ENCODE measurements around the gene ZSCAN25.
A peak's percentile ranks its signal among the peaks of the same experiment; 100 is the strongest.
"Not testable (repeated sequence)": the region's sequence is repeated elsewhere in the genome, so short reads cannot be mapped to it uniquely, and the experiment has no call there.

The ZSCAN25 gene

DNA sequence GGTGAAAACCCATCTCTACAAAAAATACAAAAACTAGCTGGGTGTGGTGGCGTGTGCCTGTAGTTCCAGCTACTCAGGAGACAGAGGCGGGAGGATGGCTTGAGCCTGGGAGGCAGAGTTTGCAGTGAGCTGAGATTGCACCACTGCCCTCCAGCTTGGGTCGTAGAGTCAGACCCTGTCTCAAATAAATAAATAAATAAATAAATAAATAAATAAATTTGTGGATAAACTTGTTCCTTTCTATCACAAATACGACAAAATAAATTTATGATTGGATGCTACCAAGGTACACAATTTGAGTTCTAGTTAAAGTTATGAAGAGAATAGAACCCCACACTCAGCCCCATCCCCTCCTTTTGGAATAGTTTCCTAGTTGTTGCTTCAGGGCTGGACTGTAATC is 36.5 kb downstream of the ZSCAN25 start:
- H3K4me3 Mint-ChIP-seq, H3K27me3 Mint-ChIP-seq, H3K27ac Mint-ChIP-seq, H3K4me1 Mint-ChIP-seq, H3K9me3 Mint-ChIP-seq: not testable (repeated sequence)
- H3K36me3 Mint-ChIP-seq, result peaks cover 21% of the 10 kb centered on the region

DNA sequence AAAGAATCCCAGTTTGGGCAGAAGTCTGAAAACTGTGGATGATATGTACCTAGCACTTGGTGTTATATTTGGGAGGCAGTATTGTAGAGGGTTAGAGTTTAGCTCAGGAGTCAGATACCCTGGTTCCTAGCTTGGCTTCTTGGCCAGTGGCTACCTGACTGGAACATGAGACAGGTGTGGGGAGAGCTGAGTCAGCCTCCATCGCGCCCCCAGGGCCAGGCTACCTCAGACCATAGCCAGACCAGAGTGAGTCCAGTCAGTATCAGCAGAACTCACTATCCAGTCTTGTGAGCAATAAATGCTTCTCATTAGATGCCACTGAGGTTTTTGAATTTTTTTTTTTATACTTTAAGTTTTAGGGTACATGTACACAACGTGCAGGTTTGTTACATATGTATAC is 37.0 kb downstream of the ZSCAN25 start:
- H3K9me3 Mint-ChIP-seq, result no peaks in the 10 kb centered on the region
- H3K36me3 Mint-ChIP-seq, result peaks cover 22% of the 10 kb centered on the region
- H3K27me3 Mint-ChIP-seq, result no peaks in the 10 kb centered on the region
- H3K27ac Mint-ChIP-seq, result no peak overlapping the region
- no peak overlapping the region for H3K4me3 Mint-ChIP-seq
- H3K4me1 Mint-ChIP-seq, result peaks cover 4% of the 10 kb centered on the region

DNA sequence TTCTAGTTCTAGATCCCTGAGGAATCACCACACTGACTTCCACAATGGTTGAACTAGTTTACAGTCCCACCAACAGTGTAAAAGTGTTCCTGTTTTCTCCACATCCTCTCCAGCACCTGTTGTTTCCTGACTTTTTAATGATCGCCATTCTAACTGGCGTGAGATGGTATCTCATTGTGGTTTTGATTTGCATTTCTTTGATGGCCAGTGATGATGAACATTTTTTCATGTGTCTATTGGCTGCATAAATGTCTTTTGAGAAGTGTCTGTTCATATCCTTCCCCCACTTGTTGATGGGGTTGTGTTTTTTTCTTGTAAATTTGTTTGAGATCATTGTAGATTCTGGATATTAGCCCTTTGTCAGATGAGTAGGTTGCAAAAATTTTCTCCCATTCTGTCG is 37.9 kb downstream of the ZSCAN25 start:
- not testable (repeated sequence) for H3K4me3 Mint-ChIP-seq, H3K4me1 Mint-ChIP-seq, H3K27ac Mint-ChIP-seq, H3K9me3 Mint-ChIP-seq, H3K27me3 Mint-ChIP-seq
- H3K36me3 Mint-ChIP-seq, result peaks cover 22% of the 10 kb centered on the region

DNA sequence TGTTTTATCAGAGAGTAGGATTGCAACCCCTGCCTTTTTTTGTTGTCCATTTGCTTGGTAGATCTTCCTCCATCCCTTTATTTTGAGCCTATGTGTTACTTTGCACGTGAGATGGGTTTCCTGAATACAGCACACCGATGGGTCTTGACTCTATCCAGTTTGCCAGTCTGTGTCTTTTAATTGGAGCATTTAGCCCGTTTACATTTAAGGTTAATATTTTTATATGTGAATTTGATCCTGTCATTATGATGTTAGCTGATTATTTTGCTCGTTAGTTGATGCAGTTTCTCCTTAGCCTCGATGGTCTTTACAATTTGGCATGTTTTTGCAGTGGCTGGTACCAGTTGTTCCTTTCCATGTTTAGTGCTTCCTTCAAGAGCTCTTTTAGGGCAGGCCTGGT is 41.1 kb downstream of the ZSCAN25 start:
- H3K36me3 Mint-ChIP-seq, result peaks cover 22% of the 10 kb centered on the region
- H3K9me3 Mint-ChIP-seq, H3K4me3 Mint-ChIP-seq, H3K27ac Mint-ChIP-seq, H3K4me1 Mint-ChIP-seq, H3K27me3 Mint-ChIP-seq: not testable (repeated sequence)

DNA sequence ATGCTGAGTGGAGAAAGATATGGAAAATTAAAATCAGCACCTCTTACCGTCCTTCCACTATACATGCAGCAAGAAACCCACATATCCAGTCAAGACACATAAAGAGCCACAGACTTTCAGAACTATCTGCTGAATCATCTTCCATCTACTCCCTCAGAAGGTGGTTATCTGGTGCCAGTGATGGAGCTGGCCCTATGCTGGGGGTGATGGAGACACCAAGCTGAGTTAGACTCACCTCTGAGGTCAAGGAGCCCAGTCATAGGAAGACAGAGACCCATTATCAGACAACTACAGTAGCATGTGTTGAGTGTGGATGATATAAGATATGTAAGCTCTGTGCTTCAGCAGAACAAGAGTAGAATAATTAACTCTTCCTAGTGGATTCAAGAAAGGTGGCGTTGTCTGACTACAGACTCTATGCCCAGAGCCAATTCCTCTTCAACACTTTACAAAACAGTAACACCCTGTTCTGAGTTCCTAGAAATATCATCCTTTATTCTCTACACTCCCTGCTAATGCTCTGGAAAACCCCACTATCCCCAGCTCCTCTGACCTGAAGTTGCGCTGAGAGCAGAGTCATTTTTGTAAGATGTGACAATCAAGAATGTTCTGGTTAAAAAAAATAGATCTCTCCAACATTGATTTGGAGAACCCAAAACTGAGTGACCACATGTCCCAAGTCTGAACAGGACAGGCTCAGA is 48.7 kb downstream of the ZSCAN25 start:
- H3K27ac Mint-ChIP-seq, result peak overlapping the region; percentile 85

DNA sequence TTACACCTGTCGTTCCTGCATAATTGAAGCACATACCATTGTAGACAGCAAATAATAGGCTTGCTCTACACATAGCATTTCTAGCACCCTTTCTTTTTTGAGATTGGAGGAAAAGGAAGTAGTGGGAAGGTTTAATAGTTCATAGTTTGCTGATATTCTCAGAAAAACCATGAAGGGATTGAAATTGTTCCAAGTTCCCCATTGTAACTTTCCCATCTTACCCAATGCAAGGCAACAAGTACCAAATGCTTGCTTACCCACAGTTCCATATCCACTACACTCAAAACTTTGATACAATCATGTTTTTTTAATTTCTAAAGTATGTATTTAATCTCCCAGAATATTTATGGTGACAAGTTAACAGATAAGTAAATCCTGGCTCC is 49.3 kb downstream of the ZSCAN25 start:
- Mint-ChIP-seq H3K27ac (no peak overlapping the region), H3K4me3 (no peak overlapping the region)

More for the DNA sequence above, 48.7 kb downstream of the ZSCAN25 start:
- H3K36me3 Mint-ChIP-seq, result peaks cover 18% of the 10 kb centered on the region
- H3K9me3 Mint-ChIP-seq, result no peaks in the 10 kb centered on the region
- H3K4me3 Mint-ChIP-seq, result no peak overlapping the region
- no peaks in the 10 kb centered on the region for H3K27me3 Mint-ChIP-seq
- H3K4me1 Mint-ChIP-seq, result no peaks in the 10 kb centered on the region

DNA sequence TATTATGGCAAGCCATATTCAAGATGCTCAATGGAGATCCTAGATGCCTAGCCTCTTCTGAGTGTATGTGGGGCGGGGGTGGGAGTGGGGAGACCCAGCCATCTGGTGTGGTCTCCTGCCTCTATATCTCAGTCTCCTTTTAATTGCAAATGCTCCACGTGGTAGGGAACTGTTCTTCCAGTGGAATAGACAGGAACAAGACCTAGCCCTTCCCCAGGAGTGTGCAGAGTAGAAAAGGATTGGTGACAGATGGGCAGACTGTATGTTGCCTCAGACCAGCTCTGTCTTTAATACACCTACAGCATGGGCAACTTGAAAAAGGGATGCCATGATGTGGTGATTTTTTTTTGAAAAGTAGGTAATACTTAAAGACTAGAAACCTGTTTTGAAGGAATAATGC is 50.4 kb downstream of the ZSCAN25 start:
- H3K27ac Mint-ChIP-seq, result no peak overlapping the region
- H3K36me3 Mint-ChIP-seq, result peaks cover 18% of the 10 kb centered on the region

More for the DNA sequence above, 49.3 kb downstream of the ZSCAN25 start:
- no peaks in the 10 kb centered on the region for H3K9me3 Mint-ChIP-seq
- peaks cover 18% of the 10 kb centered on the region for H3K36me3 Mint-ChIP-seq
- H3K27me3 Mint-ChIP-seq, result no peaks in the 10 kb centered on the region
- H3K4me1 Mint-ChIP-seq, result no peaks in the 10 kb centered on the region

DNA sequence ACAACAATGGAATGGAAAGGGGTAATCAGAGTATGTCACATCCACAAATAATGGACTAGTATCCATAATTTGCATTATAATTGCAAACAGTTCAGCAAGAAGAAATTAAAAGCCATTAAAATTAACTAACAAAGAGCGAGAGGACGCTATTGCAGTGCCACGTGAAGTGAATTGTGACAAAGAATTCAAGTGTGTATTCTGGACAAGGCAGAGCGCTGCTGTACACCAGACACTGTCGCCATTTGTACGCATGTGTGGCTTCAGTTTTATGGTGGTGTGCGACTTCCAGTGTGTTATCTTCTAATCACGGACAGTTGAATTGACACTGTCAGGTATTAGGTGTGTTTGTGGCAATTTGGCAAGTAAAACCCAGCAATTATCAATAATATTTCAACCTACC is 51.8 kb downstream of the ZSCAN25 start:
- Mint-ChIP-seq H3K9me3 (no peaks in the 10 kb centered on the region), H3K4me1 (no peaks in the 10 kb centered on the region), H3K4me3 (no peak overlapping the region), H3K27me3 (no peaks in the 10 kb centered on the region), H3K27ac (no peak overlapping the region), H3K36me3 (peaks cover 11% of the 10 kb centered on the region)

More for the DNA sequence above, 50.4 kb downstream of the ZSCAN25 start:
- no peak overlapping the region for H3K4me3 Mint-ChIP-seq
- H3K9me3 Mint-ChIP-seq, result no peaks in the 10 kb centered on the region
- H3K27me3 Mint-ChIP-seq, result no peaks in the 10 kb centered on the region
- no peaks in the 10 kb centered on the region for H3K4me1 Mint-ChIP-seq

DNA sequence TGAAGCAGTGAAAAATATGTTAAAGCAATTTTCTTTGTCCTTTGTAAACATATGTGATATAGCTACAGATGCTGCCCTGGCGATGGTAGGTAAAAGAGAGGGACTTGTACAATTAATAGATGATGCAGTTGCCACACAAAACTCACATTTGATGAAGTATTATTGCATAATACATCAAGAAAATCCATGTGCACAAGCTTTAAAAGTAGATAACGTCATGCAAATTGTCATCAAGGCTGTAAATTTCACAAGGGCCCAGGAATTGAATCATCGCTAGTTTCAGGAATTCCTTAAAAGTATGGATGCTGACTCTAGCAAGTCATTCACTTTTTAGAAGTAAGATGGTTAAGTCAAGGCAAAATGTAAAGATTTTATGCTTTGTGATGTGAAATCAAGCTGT is 53.0 kb downstream of the ZSCAN25 start:
- peaks cover 5% of the 10 kb centered on the region for H3K36me3 Mint-ChIP-seq
- no peak overlapping the region for H3K4me3 Mint-ChIP-seq
- H3K4me1 Mint-ChIP-seq, result peaks cover 8% of the 10 kb centered on the region
- no peaks in the 10 kb centered on the region for H3K9me3 Mint-ChIP-seq
- H3K27ac Mint-ChIP-seq, result no peak overlapping the region
- no peaks in the 10 kb centered on the region for H3K27me3 Mint-ChIP-seq

DNA sequence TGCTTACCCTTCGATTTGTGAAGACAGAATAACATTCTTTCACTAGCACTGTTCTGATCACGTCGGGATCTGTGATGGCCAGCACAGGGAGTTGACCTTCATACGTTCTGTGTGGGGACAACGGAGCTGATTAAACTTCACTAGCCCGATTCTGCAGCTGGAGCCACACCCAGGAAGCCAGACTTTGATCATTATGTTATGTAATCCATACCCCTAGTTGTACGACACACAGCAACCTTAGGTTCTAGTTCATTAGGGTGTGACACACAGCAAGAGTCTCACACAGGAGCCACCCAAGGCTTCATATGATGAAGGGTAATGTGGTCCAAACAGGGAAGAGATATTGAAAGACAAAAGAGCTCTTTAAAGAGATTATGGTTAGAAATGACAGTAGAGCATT is 55.8 kb downstream of the ZSCAN25 start:
- peaks cover 3% of the 10 kb centered on the region for H3K36me3 Mint-ChIP-seq

DNA sequence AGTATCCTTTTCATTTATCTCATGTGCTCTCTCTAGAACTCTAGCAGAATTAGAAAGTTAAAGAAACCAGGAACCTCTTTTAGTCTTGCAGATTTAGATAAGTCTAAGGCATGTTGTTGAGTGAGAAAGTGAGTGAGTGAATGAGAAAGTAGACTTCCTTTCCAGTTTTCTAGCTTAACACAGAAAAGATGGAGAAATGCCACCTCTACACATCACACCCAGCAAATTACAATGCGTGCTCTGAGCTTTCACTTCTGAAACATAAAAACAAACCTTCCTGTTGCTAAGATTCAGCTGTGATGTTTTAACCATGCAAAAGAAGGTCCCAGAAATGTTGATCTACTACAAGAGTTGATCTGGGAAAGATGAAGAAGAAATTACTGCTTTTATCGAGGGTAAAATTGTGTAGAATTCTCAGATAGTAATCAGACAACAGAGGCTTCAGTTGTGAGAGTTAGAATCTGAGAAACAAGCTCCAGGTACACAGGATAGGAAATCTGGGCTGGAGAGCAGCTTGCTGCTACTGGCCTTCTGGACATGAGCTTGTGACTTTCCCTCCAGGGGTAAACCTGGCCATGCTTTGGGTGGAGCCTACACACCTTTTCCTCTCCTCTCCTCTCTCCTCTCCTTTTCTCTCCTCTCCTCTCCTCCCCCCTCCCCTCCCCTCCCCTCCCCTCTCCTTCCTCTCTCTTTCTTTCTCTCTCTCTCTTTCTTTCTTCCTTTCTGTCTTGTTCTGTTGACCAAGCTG is 58.4 kb downstream of the ZSCAN25 start:
- H3K4me3 Mint-ChIP-seq, result peak overlapping the region; percentile 27
- H3K27ac Mint-ChIP-seq, result peak overlapping the region; percentile 90
- H3K27me3 Mint-ChIP-seq, result no peaks in the 10 kb centered on the region
- peaks cover 25% of the 10 kb centered on the region for H3K4me1 Mint-ChIP-seq
- peaks cover 1% of the 10 kb centered on the region for H3K36me3 Mint-ChIP-seq
- no peaks in the 10 kb centered on the region for H3K9me3 Mint-ChIP-seq

More for the DNA sequence above, 55.8 kb downstream of the ZSCAN25 start:
- Mint-ChIP-seq H3K4me1 (peaks cover 25% of the 10 kb centered on the region), H3K27ac (no peak overlapping the region), H3K27me3 (no peaks in the 10 kb centered on the region), H3K4me3 (no peak overlapping the region), H3K9me3 (no peaks in the 10 kb centered on the region)

DNA sequence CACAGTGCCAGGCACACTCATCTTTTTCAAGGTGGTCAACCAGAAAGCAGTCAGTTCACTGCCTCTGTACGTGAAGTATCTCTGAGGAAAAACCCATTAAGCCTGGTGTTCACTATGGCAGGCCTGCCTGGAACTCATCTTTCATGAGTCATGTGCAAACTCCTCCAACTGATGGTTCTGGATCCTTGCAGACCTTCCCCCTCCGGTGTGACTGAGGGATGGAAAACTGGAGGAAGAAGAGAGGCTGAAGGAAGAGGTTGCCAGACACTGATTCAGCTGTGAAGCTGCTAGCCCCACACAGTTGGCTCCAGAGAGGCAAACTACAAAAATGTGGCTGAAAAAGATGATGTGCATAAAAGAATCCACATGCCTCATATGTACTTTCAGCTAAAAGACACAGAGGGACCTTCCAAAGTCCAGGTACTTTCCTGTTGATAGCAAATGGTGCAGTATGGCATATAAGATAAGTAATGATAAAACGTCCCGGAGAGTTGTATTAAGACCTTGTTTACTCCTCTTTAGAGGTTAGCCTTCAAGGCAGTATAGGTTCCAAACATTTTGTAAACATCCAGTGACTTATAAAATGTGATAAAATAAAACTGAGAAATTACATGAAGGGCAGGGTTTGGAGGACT is 60.4 kb downstream of the ZSCAN25 start:
- Mint-ChIP-seq H3K9me3 (peaks cover under 1% of the 10 kb centered on the region), H3K4me1 (peaks cover 25% of the 10 kb centered on the region), H3K27me3 (no peaks in the 10 kb centered on the region), H3K27ac (no peak overlapping the region), H3K4me3 (no peak overlapping the region), H3K36me3 (peaks cover 3% of the 10 kb centered on the region)

DNA sequence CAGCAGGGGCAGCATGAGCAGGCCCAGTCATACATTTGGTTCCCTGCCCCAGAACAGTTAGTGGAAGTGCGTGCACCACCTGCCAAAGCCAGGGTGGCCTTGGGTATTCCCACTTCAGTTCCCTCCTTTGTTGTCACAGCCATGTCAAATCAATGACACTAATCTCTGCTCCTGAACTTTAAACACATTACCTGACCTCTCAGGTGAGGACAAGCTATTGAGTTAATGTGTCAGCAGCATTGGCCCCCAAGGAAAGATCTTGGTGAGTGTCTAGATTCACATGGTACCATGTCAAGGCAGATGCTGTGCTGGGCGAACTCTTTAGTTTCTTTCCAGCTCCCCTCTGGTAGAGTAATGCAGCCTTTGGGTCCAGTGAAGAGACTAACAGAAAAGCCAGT is 60.9 kb downstream of the ZSCAN25 start:
- Mint-ChIP-seq H3K9me3 (peaks cover 6% of the 10 kb centered on the region), H3K4me1 (peaks cover 25% of the 10 kb centered on the region), H3K27ac (no peak overlapping the region), H3K4me3 (no peak overlapping the region), H3K36me3 (peaks cover 3% of the 10 kb centered on the region), H3K27me3 (no peaks in the 10 kb centered on the region)

DNA sequence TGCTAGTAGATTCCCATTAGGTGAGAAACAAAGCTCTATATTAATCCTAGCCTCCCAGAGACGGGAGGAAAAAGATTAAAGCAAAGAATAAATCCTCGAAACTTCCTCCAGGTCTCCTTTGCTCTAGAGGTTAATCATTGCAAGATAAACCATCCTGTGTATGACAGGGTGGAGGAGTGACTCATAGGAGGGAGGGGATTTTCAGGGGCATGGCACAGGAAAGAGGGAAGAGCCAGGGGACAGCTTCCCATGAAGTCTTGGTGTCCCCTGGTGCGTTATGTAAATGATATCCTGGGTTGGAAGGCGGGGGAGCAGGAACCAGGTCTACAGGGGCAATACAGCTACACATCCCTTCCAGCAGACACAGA is 62.3 kb downstream of the ZSCAN25 start:
- Mint-ChIP-seq H3K4me1 (peaks cover 25% of the 10 kb centered on the region), H3K9me3 (peaks cover 8% of the 10 kb centered on the region), H3K4me3 (no peak overlapping the region), H3K27ac (no peak overlapping the region), H3K27me3 (no peaks in the 10 kb centered on the region), H3K36me3 (peaks cover 11% of the 10 kb centered on the region)

DNA sequence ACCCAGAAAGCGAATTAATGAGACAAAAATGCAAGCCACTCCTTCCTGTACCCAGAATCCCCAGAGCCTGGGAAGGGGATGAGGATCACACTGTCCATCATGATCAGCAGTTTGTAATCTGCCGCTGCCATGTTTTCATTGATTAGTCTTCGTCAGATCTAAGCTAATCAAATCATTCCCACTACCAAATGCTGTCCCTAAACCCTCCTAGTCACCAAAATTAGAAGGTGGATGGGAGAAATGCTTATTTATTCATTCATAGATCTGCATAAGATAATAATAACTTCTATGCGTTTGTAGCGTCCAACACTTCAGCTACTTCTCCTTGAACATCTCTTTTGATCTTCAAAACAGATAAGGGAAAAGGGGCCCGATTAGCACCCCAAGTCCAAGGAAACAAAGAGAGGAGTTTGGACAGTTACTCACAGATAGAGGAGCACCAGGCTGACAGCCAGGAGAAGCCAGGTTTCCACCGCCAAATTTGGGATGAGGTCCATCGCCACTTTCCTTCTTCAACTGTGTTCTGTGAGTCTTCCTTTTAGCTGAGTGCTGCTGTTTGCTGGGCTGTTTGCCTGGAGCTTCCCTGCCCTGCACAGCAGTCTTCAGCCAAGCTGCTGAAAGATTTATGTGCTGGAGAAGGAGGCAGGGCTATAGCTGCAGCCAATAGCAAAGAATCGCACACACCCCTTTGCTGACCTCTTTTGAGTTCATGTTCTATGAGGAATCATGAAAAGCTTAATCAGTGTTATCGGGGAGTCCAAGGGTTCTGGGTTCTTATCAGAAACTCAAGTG is 62.9 kb downstream of the ZSCAN25 start, which contains the start of gene CYP3A5:
TSS of gene CYP3A5 (minus strand) at position 597 of the 792 bp plus-strand sequence. CDS start at position 497, 100 bp downstream.
- H3K36me3 Mint-ChIP-seq, result peaks cover 11% of the 10 kb centered on the region
- H3K27me3 Mint-ChIP-seq, result no peaks in the 10 kb centered on the region
- H3K4me1 Mint-ChIP-seq, result peaks cover 19% of the 10 kb centered on the region
- peaks cover 8% of the 10 kb centered on the region for H3K9me3 Mint-ChIP-seq
- H3K4me3 Mint-ChIP-seq, result no peak within 1 kb of the TSS
- no peak within 1 kb of the TSS for H3K27ac Mint-ChIP-seq

All from activated naive CD4-positive, alpha-beta T cell treated with anti-CD3 and anti-CD28 coated beads, Interleukin-2, amount 50 U/mL, for 24 hours (primary cell).